Caco-2 (cell line): Measurements from ENCODE around the gene ANAPC4. TPM values are rescaled to one million over a fixed set of nuclear protein-coding genes. Genes with fewer than 3 reads are reported as not detected.

ENCODE experiments used
- BruUV-seq: library from RNA; stranded (reverse); fragments of 400-500 nt; replicated peaks from 2 replicates; lab custom pipeline; 2021; lab: Mats Ljungman, UMichigan
- CTCF ChIA-PET: fragments of 300-600 bp; sonication (Branson Sonifier 250); formaldehyde crosslinking; loops from one replicate; lab custom pipeline; 2022; ENCODE audit warnings: antibody characterized with exemption; lab: Charles Lee
- POLR2A ChIA-PET: fragments of 300-600 bp; sonication (Branson Sonifier 250); formaldehyde crosslinking; loops from one replicate; lab custom pipeline; 2022; ENCODE audit warnings: antibody characterized with exemption; lab: Charles Lee
- DNase-seq, 2 experiments: peaks; one replicate each; pipeline versions ENCODE4 v3.0.0 to v3.0.0-alpha.2; 2020 to 2022
- H3K27me3 ChIP-seq: replicated peaks from 2 replicates; pipeline ENCODE4 v1.6.0; 2011; ENCODE audit warnings: low read length; ENCODE audit not compliant: control insufficient read depth, insufficient read depth
- H3K36me3 ChIP-seq: 2 replicates; pipeline ENCODE4 v1.5.1; 2011; ENCODE audit warnings: low read length; ENCODE audit not compliant: control insufficient read depth, insufficient read depth
- H3K4me1 ChIP-seq: fragments of 250-450 bp; sonication (Bioruptor Pico); 2 replicates; pipeline ENCODE4 v1.5.1; 2020; ENCODE audit warnings: mild to moderate bottlenecking
- H3K4me3 ChIP-seq: 2 replicates; pipeline ENCODE4 v1.5.1; 2011; ENCODE audit warnings: low read depth, mild to moderate bottlenecking, control low read depth, low read length
- H3K9me3 ChIP-seq: fragments of 250-450 bp; sonication (Bioruptor Pico); 2 replicates; pipeline ENCODE4 v1.5.1; 2020; ENCODE audit warnings: mild to moderate bottlenecking, moderate library complexity
- H3K27ac Mint-ChIP-seq: one replicate; pipeline ENCODE4 v1.8.0; 2022; ENCODE audit warnings: mixed read lengths; ENCODE audit not compliant: unreplicated experiment
- H3K27me3 Mint-ChIP-seq: one replicate; pipeline ENCODE4 v1.8.0; 2022; ENCODE audit warnings: mixed read lengths; ENCODE audit not compliant: insufficient read depth, unreplicated experiment
- H3K36me3 Mint-ChIP-seq: one replicate; pipeline ENCODE4 v1.8.0; 2022; ENCODE audit warnings: mild to moderate bottlenecking, mixed read lengths; ENCODE audit not compliant: insufficient read depth, unreplicated experiment
- H3K4me1 Mint-ChIP-seq: one replicate; pipeline ENCODE4 v1.8.0; 2022; ENCODE audit warnings: low read depth, mixed read lengths; ENCODE audit not compliant: unreplicated experiment
- H3K4me3 Mint-ChIP-seq: one replicate; pipeline ENCODE4 v1.8.0; 2022; ENCODE audit warnings: mild to moderate bottlenecking, moderate library complexity, mixed read lengths; ENCODE audit not compliant: unreplicated experiment
- H3K9me3 Mint-ChIP-seq: one replicate; pipeline ENCODE4 v1.8.0; 2022; ENCODE audit warnings: mixed read lengths; ENCODE audit not compliant: unreplicated experiment
- intact Hi-C: fragments of 100-400 bp; cut with micrococcal nuclease; formaldehyde crosslinking; loops from one replicate; pipeline ENCODE4 v1.10.0; 2022; ENCODE audit not compliant: unreplicated experiment
- total RNA-seq: library from RNA; stranded (reverse); gene quantifications from 2 replicates; pipeline ENCODE4 v1.2.3, GENCODE V29; 2022
- TF ChIP-seq, protein P1 (sequence below), 2 experiments: fragments of 200-600 bp in 1 of 2; IDR thresholded peaks; 1 replicate in 1 of 2; 2 replicates in 1 of 2; pipeline versions ENCODE4 v1.5.1 to v1.8.0; 2011 to 2022; ENCODE audit warnings: antibody characterized with exemption in 1 of 2, control low read depth in 1 of 2, inconsistent platforms in 1 of 2, low read depth in 1 of 2, low read length in 1 of 2, mild to moderate bottlenecking in 1 of 2, moderate library complexity in 1 of 2; ENCODE audit not compliant: insufficient read depth in 1 of 2, severe bottlenecking in 1 of 2, unreplicated experiment in 1 of 2

The ANAPC4 gene
- total RNA-seq, 1 experiment from 2014 or later: 32.3 TPM

DNA sequence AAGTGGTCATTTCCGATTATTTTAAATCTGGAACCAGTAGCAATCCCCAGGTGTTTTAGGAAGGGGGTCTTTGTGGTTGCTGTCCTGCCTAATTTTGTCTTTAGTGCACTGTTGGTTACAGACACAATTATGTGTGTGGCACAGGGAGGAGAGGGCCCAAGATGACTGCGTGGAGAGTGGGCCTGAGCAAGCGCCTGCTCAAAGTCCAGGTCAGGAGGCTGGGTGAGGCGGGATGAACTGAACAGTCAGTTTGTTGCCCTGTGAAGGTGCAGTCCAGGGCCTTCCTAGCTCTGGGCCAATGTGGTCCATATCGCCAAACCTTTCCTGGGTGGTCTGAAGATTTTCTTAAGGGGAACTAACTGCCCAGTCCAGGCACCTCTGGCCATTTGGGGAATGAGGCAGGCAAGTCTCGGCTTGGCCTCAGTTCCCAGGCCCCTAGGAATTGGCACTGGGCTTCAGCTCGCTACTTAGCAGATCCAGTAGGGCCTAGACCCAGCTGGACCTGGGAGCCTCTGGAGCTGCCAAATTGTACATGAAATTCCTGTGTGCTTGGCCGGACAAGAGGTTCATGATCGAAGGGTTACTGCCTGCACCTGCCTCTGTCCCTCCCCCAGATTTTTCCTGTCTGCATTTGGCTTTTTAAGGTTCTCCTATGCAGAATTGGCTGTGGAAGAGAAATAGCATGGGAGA, 47.6 kb downstream of the ANAPC4 start:
- ChIA-PET CTCF (no interaction called here), POLR2A (no interaction called here)
- Mint-ChIP-seq H3K36me3 (no peaks in the 10 kb centered on the region), H3K27me3 (no peaks in the 10 kb centered on the region), H3K9me3 (no peaks in the 10 kb centered on the region), H3K27ac (no peak overlapping the region), H3K4me3 (no peak overlapping the region), H3K4me1 (no peaks in the 10 kb centered on the region)
- Histone ChIP-seq H3K4me3 (no peak overlapping the region), H3K27me3 (no peaks in the 10 kb centered on the region), H3K4me1 (no peaks in the 10 kb centered on the region), H3K9me3 (no peaks in the 10 kb centered on the region), H3K36me3 (no peaks in the 10 kb centered on the region)
- DNase-seq: no peak
- TF ChIP-seq, protein P1, sequence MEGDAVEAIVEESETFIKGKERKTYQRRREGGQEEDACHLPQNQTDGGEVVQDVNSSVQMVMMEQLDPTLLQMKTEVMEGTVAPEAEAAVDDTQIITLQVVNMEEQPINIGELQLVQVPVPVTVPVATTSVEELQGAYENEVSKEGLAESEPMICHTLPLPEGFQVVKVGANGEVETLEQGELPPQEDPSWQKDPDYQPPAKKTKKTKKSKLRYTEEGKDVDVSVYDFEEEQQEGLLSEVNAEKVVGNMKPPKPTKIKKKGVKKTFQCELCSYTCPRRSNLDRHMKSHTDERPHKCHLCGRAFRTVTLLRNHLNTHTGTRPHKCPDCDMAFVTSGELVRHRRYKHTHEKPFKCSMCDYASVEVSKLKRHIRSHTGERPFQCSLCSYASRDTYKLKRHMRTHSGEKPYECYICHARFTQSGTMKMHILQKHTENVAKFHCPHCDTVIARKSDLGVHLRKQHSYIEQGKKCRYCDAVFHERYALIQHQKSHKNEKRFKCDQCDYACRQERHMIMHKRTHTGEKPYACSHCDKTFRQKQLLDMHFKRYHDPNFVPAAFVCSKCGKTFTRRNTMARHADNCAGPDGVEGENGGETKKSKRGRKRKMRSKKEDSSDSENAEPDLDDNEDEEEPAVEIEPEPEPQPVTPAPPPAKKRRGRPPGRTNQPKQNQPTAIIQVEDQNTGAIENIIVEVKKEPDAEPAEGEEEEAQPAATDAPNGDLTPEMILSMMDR (IDR thresholded peaks at IDR 0.05; ENCODE audit: insufficient read depth in 1 of 2, low read depth in 1 of 2, low read length in 1 of 2, severe bottlenecking in 1 of 2, unreplicated experiment in 1 of 2): no peak
- intact Hi-C loops: no loop called here
- no TSS peak for BruUV-seq

DNA sequence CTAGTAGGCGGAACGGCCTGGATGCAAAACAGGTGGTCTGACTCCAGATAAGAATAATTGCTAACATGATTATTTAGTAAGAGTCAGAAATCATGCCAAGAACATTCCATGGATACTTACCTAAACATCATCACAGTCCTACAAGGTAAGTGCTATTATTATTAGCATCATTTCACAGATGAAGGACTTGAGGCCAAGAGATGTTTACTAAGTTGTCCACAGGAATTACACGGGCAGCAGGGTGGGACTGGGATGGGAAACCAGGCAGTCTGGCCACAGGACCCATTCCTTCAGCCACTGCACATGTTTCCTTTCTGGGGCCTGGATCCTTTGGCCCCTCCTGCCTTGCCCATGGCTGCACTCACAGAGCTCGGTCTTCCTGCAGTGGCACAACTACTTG, 48.3 kb downstream of the ANAPC4 start:
- Mint-ChIP-seq H3K36me3 (no peaks in the 10 kb centered on the region), H3K4me3 (no peak overlapping the region), H3K4me1 (no peaks in the 10 kb centered on the region), H3K27ac (no peak overlapping the region), H3K27me3 (no peaks in the 10 kb centered on the region), H3K9me3 (no peaks in the 10 kb centered on the region)
- ChIA-PET CTCF (no interaction called here), POLR2A (no interaction called here)
- no TSS peak for BruUV-seq
- no peaks in the 10 kb centered on the region for H3K27me3 ChIP-seq
- intact Hi-C loops: no loop called here
- TF ChIP-seq, protein P1 (IDR thresholded peaks at IDR 0.05; ENCODE audit: insufficient read depth in 1 of 2, low read depth in 1 of 2, low read length in 1 of 2, severe bottlenecking in 1 of 2, unreplicated experiment in 1 of 2): no peak
- H3K4me1 ChIP-seq: no peaks in the 10 kb centered on the region
- DNase-seq: no peak
- H3K9me3 ChIP-seq: no peaks in the 10 kb centered on the region
- H3K36me3 ChIP-seq: no peaks in the 10 kb centered on the region
- no peak overlapping the region for H3K4me3 ChIP-seq

DNA sequence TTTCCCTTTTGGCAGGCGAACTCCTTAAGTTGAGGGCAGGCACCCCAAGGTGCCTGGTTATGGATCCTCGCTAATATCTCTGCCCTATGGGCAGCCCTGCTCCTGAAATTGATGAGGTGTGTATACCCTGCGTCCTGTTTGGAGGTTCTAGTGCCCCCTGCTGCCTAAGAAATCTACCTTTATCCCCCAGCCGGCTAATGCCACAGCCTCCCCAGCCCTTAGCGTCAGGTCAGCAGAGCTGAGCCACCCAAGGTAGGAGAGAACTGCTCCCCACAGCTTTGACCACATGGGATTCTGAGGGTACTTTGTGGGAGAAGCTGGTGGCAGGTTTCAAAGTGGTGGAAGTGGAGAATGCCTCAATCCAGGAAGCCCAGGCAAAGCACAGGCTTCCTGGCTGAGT, 50.8 kb downstream of the ANAPC4 start:
- Mint-ChIP-seq H3K27ac (no peak overlapping the region), H3K9me3 (peaks cover 6% of the 10 kb centered on the region), H3K27me3 (no peaks in the 10 kb centered on the region), H3K36me3 (no peaks in the 10 kb centered on the region), H3K4me1 (no peaks in the 10 kb centered on the region), H3K4me3 (no peak overlapping the region)
- Histone ChIP-seq H3K27me3 (no peaks in the 10 kb centered on the region), H3K4me1 (no peaks in the 10 kb centered on the region), H3K36me3 (no peaks in the 10 kb centered on the region), H3K9me3 (no peaks in the 10 kb centered on the region), H3K4me3 (no peak overlapping the region)
- intact Hi-C loops: no loop called here
- no peak for DNase-seq
- CTCF ChIA-PET: interaction anchor here (0.7 kb wide), 1 partner anchor 251 kb away, joined by 5 read pairs; no protein-coding TSS in a partner anchor
- TF ChIP-seq, protein P1 (IDR thresholded peaks at IDR 0.05; ENCODE audit: insufficient read depth in 1 of 2, low read depth in 1 of 2, low read length in 1 of 2, severe bottlenecking in 1 of 2, unreplicated experiment in 1 of 2): no peak
- POLR2A ChIA-PET: no interaction called here
- BruUV-seq: no TSS peak
